GM12878 (cell line): ENCODE measurements around the gene TCOF1. TPM values are rescaled to one million over a fixed set of nuclear protein-coding genes. Genes with fewer than 3 reads are reported as not detected.

Experiments used
- ATAC-seq: fragments of 200-7000 bp; cut with Tn5 transposase; 3 replicates; pipeline ENCODE4 v1.9.1; 2020; ENCODE audit warnings: mild to moderate bottlenecking, moderate library complexity
- BruUV-seq: library from RNA; stranded (reverse); fragments of 400-500 nt; replicated peaks from 2 replicates; lab custom pipeline; 2021; lab: Mats Ljungman, UMichigan
- CTCF ChIA-PET: fragments of 300-600 bp; sonication (Branson Sonifier 250); formaldehyde crosslinking; extraction: SDS; loops from one replicate; lab custom pipeline; 2021; ENCODE audit warnings: inconsistent platforms; lab: Yijun Ruan, JAX
- POLR2A ChIA-PET: fragments of 350-600 bp; formaldehyde crosslinking; extraction: SDS; loops from one replicate; lab custom pipeline; 2021; ENCODE audit warnings: inconsistent platforms; lab: Charles Lee
- RAD21 ChIA-PET: fragments of 300-600 bp; sonication (Branson Sonifier 250); formaldehyde crosslinking; loops from one replicate; lab custom pipeline; 2023; ENCODE audit warnings: antibody characterized with exemption; ENCODE audit not compliant: unreplicated experiment; lab: Charles Lee
- SMC1A ChIA-PET: fragments of 300-600 bp; sonication (Branson Sonifier 250); formaldehyde crosslinking; loops from one replicate; lab custom pipeline; 2023; ENCODE audit not compliant: unreplicated experiment, uncharacterized antibody; lab: Charles Lee
- DNase-seq: peaks from one replicate; pipeline ENCODE4 v3.0.0-alpha.2; 2011; ENCODE audit warnings: low read depth, low spot score
- FAIRE-seq: peaks from 3 replicates; lab custom pipeline; 2011; peaks lifted over from hg19 to GRCh38; lab: Jason Lieb, UNC
- H2AFZ ChIP-seq: 2 replicates; pipeline ENCODE4 v1.6.0; 2011; ENCODE audit warnings: low read depth, low read length, control low read depth; ENCODE audit not compliant: control insufficient read depth
- H3K27ac ChIP-seq: 2 replicates; pipeline ENCODE4 v1.5.1; 2011; ENCODE audit warnings: control low read depth; ENCODE audit not compliant: control insufficient read depth, insufficient read depth
- H3K27me3 ChIP-seq, 2 experiments: replicated peaks in 1 of 2; 2 replicates each; pipeline versions ENCODE4 v1.6.0 to v1.6.1; 2011; ENCODE audit warnings: low read length in 1 of 2; ENCODE audit not compliant: control insufficient read depth in 2 of 2, insufficient read depth in 2 of 2
- H3K36me3 ChIP-seq, 2 experiments: 2 replicates each; pipeline ENCODE4 v1.5.1; 2011; ENCODE audit warnings: low read length in 1 of 2; ENCODE audit not compliant: control insufficient read depth in 2 of 2, insufficient read depth in 2 of 2
- H3K4me1 ChIP-seq: 2 replicates; pipeline ENCODE4 v1.6.1; 2011; ENCODE audit warnings: mild to moderate bottlenecking, low read length, moderate library complexity, mixed read lengths; ENCODE audit not compliant: control insufficient read depth, insufficient read depth
- H3K4me2 ChIP-seq: 2 replicates; pipeline ENCODE4 v1.6.0; 2011; ENCODE audit warnings: control low read depth; ENCODE audit not compliant: control insufficient read depth, insufficient read depth
- H3K4me3 ChIP-seq: fragments of 200-600 bp; sonication (generic); 2 replicates; pipeline ENCODE4 v1.5.1; 2016
- H3K79me2 ChIP-seq: 2 replicates; pipeline ENCODE4 v1.6.0; 2011; ENCODE audit warnings: low read length; ENCODE audit not compliant: control insufficient read depth, insufficient read depth
- H3K9ac ChIP-seq: 2 replicates; pipeline ENCODE4 v1.8.0; 2011; ENCODE audit warnings: low read length, control low read depth, mixed read lengths; ENCODE audit not compliant: control insufficient read depth, insufficient read depth
- H3K9me3 ChIP-seq: replicated peaks from 3 replicates; pipeline ENCODE4 v1.5.1; 2011; ENCODE audit warnings: mild to moderate bottlenecking, low read length; ENCODE audit not compliant: control insufficient read depth, insufficient read depth
- H4K20me1 ChIP-seq: 2 replicates; pipeline ENCODE4 v1.6.0; 2011; ENCODE audit not compliant: control insufficient read depth, insufficient read depth
- CHD2 ChIP-seq: IDR thresholded peaks from 2 replicates; pipeline ENCODE4 v1.6.1; 2011; ENCODE audit warnings: low read depth, low read length, improper control_type of control experiment, borderline replicate concordance
- CREB1 ChIP-seq: IDR thresholded peaks from 2 replicates; pipeline ENCODE4 v1.6.1; 2012; ENCODE audit warnings: low read depth, mild to moderate bottlenecking, inconsistent platforms
- E4F1 ChIP-seq: fragments of 450-650 bp; IDR thresholded peaks from 2 replicates; pipeline ENCODE4 v1.6.1; 2018; ENCODE audit warnings: borderline replicate concordance, mild to moderate bottlenecking; ENCODE audit not compliant: partially characterized antibody
- EED ChIP-seq: sonication (generic); IDR thresholded peaks from 2 replicates; pipeline ENCODE4 v1.6.1; 2016; ENCODE audit warnings: antibody characterized with exemption, low read depth
- EGR1 ChIP-seq, 2 experiments: IDR thresholded peaks; 1 replicate in 1 of 2; 2 replicates in 1 of 2; pipeline ENCODE4 v1.6.1; 2011 to 2012; ENCODE audit warnings: low read depth in 2 of 2, low read length in 2 of 2, borderline replicate concordance in 1 of 2, mild to moderate bottlenecking in 1 of 2, moderate library complexity in 1 of 2
- ESRRA ChIP-seq: IDR thresholded peaks from 2 replicates; pipeline ENCODE4 v1.6.1; 2012; ENCODE audit warnings: mild to moderate bottlenecking, low read length, improper control_type of control experiment
- FOXM1 ChIP-seq: IDR thresholded peaks from 2 replicates; pipeline ENCODE4 v1.6.1; 2012; ENCODE audit warnings: low read depth, mild to moderate bottlenecking, inconsistent platforms, low read length, moderate library complexity
- IKZF1 ChIP-seq: fragments of 450-650 bp; conservative IDR thresholded peaks from 2 replicates; pipeline ENCODE4 v1.6.1; 2017; ENCODE audit warnings: antibody characterized with exemption, mild to moderate bottlenecking
- IRF4 ChIP-seq: IDR thresholded peaks from 2 replicates; pipeline ENCODE4 v1.6.1; 2011; ENCODE audit warnings: low read depth, low read length
- KDM1A ChIP-seq: fragments of 200-600 bp; sonication (generic); IDR thresholded peaks from 2 replicates; pipeline ENCODE4 v1.6.1; 2016; ENCODE audit warnings: borderline replicate concordance
- MXI1 ChIP-seq: fragments of 150-350 bp; IDR thresholded peaks from 2 replicates; pipeline ENCODE4 v1.6.1; 2011; ENCODE audit warnings: low read depth, mild to moderate bottlenecking, inconsistent platforms, low read length, improper control_type of control experiment
- SIN3A ChIP-seq: IDR thresholded peaks from 2 replicates; pipeline ENCODE4 v1.6.1; 2012; ENCODE audit warnings: low read depth, low read length, improper control_type of control experiment
- SRF ChIP-seq, 2 experiments: IDR thresholded peaks; 2 replicates each; pipeline ENCODE4 v1.6.1; 2011; ENCODE audit warnings: low read depth in 2 of 2, low read length in 2 of 2, mild to moderate bottlenecking in 1 of 2, moderate library complexity in 1 of 2
- SUPT20H ChIP-seq: IDR thresholded peaks from 2 replicates; pipeline ENCODE4 v1.6.1; 2011; ENCODE audit warnings: low read depth, mild to moderate bottlenecking, low read length, moderate library complexity, borderline replicate concordance; ENCODE audit not compliant: control insufficient read depth
- ZBED1 ChIP-seq: IDR thresholded peaks from 2 replicates; pipeline ENCODE4 v1.6.1; 2016; ENCODE audit warnings: borderline replicate concordance
- ZNF24 ChIP-seq: fragments of 450-650 bp; IDR thresholded peaks from 2 replicates; pipeline ENCODE4 v1.6.1; 2017; ENCODE audit warnings: antibody characterized with exemption, mild to moderate bottlenecking
- ZSCAN29 ChIP-seq: fragments of 450-650 bp; IDR thresholded peaks from 2 replicates; pipeline ENCODE4 v1.6.1; 2017; ENCODE audit warnings: mild to moderate bottlenecking, moderate library complexity
- WGBS: methylation state at CpG from one replicate; pipeline ENCODE4 v1.1.6; 2016; ENCODE audit warnings: low lambda C conversion rate; ENCODE audit not compliant: insufficient replicate concordance, insufficient coverage; ENCODE audit errors: missing lambda C conversion rate; 5-methylcytosine and 5-hydroxymethylcytosine counted together
- in situ Hi-C: fragments of 300-500 bp; cut with MboI; formaldehyde crosslinking; loops from 9 replicates; pipeline ENCODE4 v1.14.3; 2018; ENCODE audit warnings: mixed read lengths
- intact Hi-C: fragments of 100-400 bp; cut with micrococcal nuclease; formaldehyde crosslinking; loops from one replicate; pipeline ENCODE4 v1.14.2; 2022; ENCODE audit not compliant: unreplicated experiment
- polyA plus RNA-seq, 11 experiments: library from polyadenylated mRNA; depleted of rRNA in 4 of 11; unstranded in 6 of 11; stranded (reverse) in 5 of 11; fragments of >200 nt; fragmentation: Nextera tagmentation in 4 of 11; fragmentation: Illumina TruSeq in 1 of 11; extraction: Ambion mirVana in 4 of 11; extraction: Trizol in 1 of 11; gene quantifications; 1 replicate in 1 of 11; 2 replicates in 10 of 11; pipeline versions ENCODE4 v1.2.1 to v1.2.3, GENCODE V29; 2011 to 2016; ENCODE audit warnings: inconsistent platforms in 2 of 11, missing spikeins in 2 of 11, low read depth in 1 of 11
- total RNA-seq, 4 experiments: library from RNA; depleted of rRNA in 3 of 4; stranded (reverse); fragments of >200 nt in 3 of 4; fragmentation: Illumina TruSeq in 1 of 4; extraction: Trizol in 1 of 4; gene quantifications; 2 replicates each; pipeline versions ENCODE4 v1.2.1 to v1.2.3, GENCODE V29; 2013 to 2021

Gene TCOF1
- total and polyA plus RNA-seq, 10 of the 15 experiments (the other 5 are each of a cell fraction or from before 2014, with no cell fraction given): 8.7 to 83.9 (median 38.9) TPM

GRCh38 chr5:150329038-150329437, 28.5 kb upstream of the TCOF1 start:
- intact Hi-C loops: no loop called here
- H3K9ac ChIP-seq: no peak overlapping the region
- no TSS peak for BruUV-seq
- CTCF ChIA-PET: no interaction called here
- no peaks in the 10 kb centered on the region for H4K20me1 ChIP-seq
- no peaks in the 10 kb centered on the region for H3K79me2 ChIP-seq
- FAIRE-seq: no peak
- DNase-seq: no peak
- POLR2A ChIA-PET: interaction anchor here (0.6 kb wide), 2 partner anchors 13 to 253 kb away, joined by 3 to 4 read pairs; no protein-coding TSS in a partner anchor
- H3K36me3 ChIP-seq: no peaks in the 10 kb centered on the region
- H3K4me2 ChIP-seq: no peak overlapping the region
- WGBS: 0% methylated on average over 2 of the region's 2 CpGs
- no peak for TF ChIP-seq ZBED1
- TF ChIP-seq SUPT20H: no peak
- no peak for TF ChIP-seq SRF (IDR thresholded peaks at IDR 0.05; ENCODE audit: low read depth in 2 of 2, low read length in 2 of 2)
- TF ChIP-seq CREB1: no peak
- no peak for TF ChIP-seq ZNF24
- TF ChIP-seq KDM1A: no peak
- TF ChIP-seq MXI1: no peak
- no peak for TF ChIP-seq FOXM1
- TF ChIP-seq IRF4: no peak
- TF ChIP-seq E4F1: no peak
- TF ChIP-seq IKZF1: no peak
- TF ChIP-seq ESRRA: no peak
- TF ChIP-seq CHD2: no peak
- no peak for TF ChIP-seq EGR1 (IDR thresholded peaks at IDR 0.05; ENCODE audit: borderline replicate concordance in 1 of 2, low read depth in 2 of 2, low read length in 2 of 2)
- no peak for TF ChIP-seq EED
- TF ChIP-seq SIN3A: no peak
- TF ChIP-seq ZSCAN29: no peak
- no peak overlapping the region for H3K4me3 ChIP-seq
- in situ Hi-C loops: no loop called here
- ATAC-seq: no peak
- no peak overlapping the region for H3K27ac ChIP-seq
- no peaks in the 10 kb centered on the region; a peak in 2 of 4 replicates for H3K27me3 ChIP-seq
- no peaks in the 10 kb centered on the region for H3K4me1 ChIP-seq
- H3K9me3 ChIP-seq: no peaks in the 10 kb centered on the region
- RAD21 ChIA-PET: no interaction called here
- SMC1A ChIA-PET: no interaction called here
- H2AFZ ChIP-seq: no peak overlapping the region
